Activated gamma-delta T cell (primary cell): ENCODE measurements around the gene COA1.

Source experiments
- DNase-seq: peaks from one replicate; lab custom pipeline; 2025; lab: John Stamatoyannopoulos, UW

COA1 gene

GRCh38 chr7:43590862-43591557 is 138.3 kb downstream of the COA1 start:
- DNase-seq, result no peak

DNA sequence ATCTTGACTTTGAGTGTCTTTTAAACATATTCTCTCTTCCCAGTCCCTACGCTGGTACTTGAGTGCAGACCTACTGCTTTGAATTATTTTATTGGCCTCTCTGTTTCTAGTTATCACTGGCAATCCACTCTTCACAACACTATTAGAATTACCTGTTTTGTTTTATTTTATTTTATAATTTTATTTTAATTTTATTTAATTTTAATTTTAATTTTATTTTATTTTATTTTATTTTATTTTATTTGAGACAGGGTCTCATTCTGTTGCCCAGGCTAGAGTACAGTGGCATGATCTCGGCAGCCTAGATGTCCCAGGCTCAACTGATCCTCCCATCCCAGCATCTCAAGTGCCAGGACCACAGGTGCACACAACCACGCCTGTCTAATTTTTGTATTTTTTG is 139.6 kb downstream of the COA1 start:
- DNase-seq, result no peak
